DOHH2 (cell line): ENCODE results near the gene PLAAT3.
"Not testable (repeated sequence)": the region's sequence is repeated elsewhere in the genome, so short reads cannot be mapped to it uniquely, and the experiment has no call there.

Experiments
- H3F3A ChIP-seq: fragments of 200-600 bp; sonication (generic), shearing (Covaris generic); 2 replicates; pipeline ENCODE4 v1.6.0; 2016; ENCODE audit warnings: antibody characterized with exemption, mild to moderate bottlenecking; ENCODE audit not compliant: control insufficient read depth, insufficient read depth
- H3K27ac ChIP-seq: fragments of 200-600 bp; sonication (generic); 2 replicates; pipeline ENCODE4 v1.5.1; 2014; ENCODE audit warnings: low read depth, mild to moderate bottlenecking, low read length, moderate library complexity
- H3K27me3 ChIP-seq: fragments of 200-600 bp; sonication (generic); 2 replicates; pipeline ENCODE4 v1.6.1; 2014; ENCODE audit warnings: mild to moderate bottlenecking, low read length, mixed read lengths; ENCODE audit not compliant: control insufficient read depth
- H3K36me3 ChIP-seq: fragments of 200-600 bp; sonication (generic); 2 replicates; pipeline ENCODE4 v1.6.1; 2014; ENCODE audit warnings: mild to moderate bottlenecking, low read length, moderate library complexity, mixed read lengths; ENCODE audit not compliant: control insufficient read depth
- H3K4me1 ChIP-seq: fragments of 200-600 bp; sonication (generic); 2 replicates; pipeline ENCODE4 v1.6.1; 2014; ENCODE audit warnings: mild to moderate bottlenecking, low read length, mixed read lengths; ENCODE audit not compliant: control insufficient read depth
- H3K4me2 ChIP-seq: fragments of 200-600 bp; sonication (generic); 2 replicates; pipeline ENCODE4 v1.6.0; 2014; ENCODE audit warnings: mild to moderate bottlenecking, low read length, moderate library complexity
- H3K4me3 ChIP-seq: fragments of 200-600 bp; sonication (generic); 2 replicates; pipeline ENCODE4 v1.5.1; 2014; ENCODE audit warnings: mild to moderate bottlenecking, low read length, mixed read lengths
- H3K79me2 ChIP-seq: fragments of 200-600 bp; sonication (generic); 2 replicates; pipeline ENCODE4 v1.6.1; 2014; ENCODE audit warnings: mild to moderate bottlenecking, low read length, mixed read lengths; ENCODE audit not compliant: control insufficient read depth
- H3K9me2 ChIP-seq: fragments of 200-600 bp; sonication (generic); replicated peaks from 2 replicates; pipeline ENCODE4 v1.6.1; 2014; ENCODE audit warnings: mild to moderate bottlenecking, low read length, mixed read lengths; ENCODE audit not compliant: control insufficient read depth
- H3K9me3 ChIP-seq: fragments of 200-600 bp; sonication (generic); 2 replicates; pipeline ENCODE4 v1.6.1; 2014; ENCODE audit warnings: antibody characterized with exemption, low read length, mixed read lengths; ENCODE audit not compliant: control insufficient read depth, insufficient read depth
- H4K20me1 ChIP-seq: fragments of 200-600 bp; sonication (generic); 2 replicates; pipeline ENCODE4 v1.6.0; 2014; ENCODE audit warnings: low read depth, mild to moderate bottlenecking, antibody characterized with exemption, low read length, moderate library complexity; ENCODE audit not compliant: control insufficient read depth, insufficient read depth
- EZH2phosphoT487 ChIP-seq: fragments of 200-600 bp; sonication (generic); IDR thresholded peaks from 2 replicates; pipeline ENCODE4 v1.6.1; 2017; ENCODE audit warnings: borderline replicate concordance, mild to moderate bottlenecking, antibody characterized with exemption, low read length, moderate library complexity, mixed read lengths
- TF ChIP-seq, protein P1 (sequence below): fragments of 200-600 bp; sonication (generic); IDR thresholded peaks from one replicate; pipeline ENCODE4 v1.5.1; 2014; ENCODE audit warnings: antibody characterized with exemption, mild to moderate bottlenecking, low read depth, low read length; ENCODE audit not compliant: poor library complexity, severe bottlenecking

Gene PLAAT3

DNA sequence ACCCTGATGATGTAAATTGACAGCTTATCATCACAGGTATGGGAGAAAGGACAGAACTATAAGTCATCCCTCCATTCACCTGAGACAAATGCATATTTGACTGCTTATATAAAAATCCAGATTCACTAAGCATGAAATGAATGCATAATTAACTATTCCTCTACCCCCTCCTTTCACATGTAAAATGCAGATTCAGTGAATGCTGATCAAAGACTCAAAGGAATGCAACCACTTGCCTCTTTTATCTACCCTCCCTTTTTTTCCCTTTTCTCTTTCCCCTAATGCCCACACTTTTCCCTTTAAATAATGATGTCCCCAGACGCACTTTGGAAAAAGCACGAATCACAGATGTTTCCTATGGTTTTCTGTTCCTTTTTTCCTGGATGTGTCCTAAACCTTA lies 82.1 kb downstream of the PLAAT3 start:
- Histone ChIP-seq H4K20me1 (no peaks in the 10 kb centered on the region), H3K4me2 (no peak overlapping the region), H3K4me1 (peaks cover 19% of the 10 kb centered on the region), H3K9me2 (no peaks in the 10 kb centered on the region), H3K79me2 (no peaks in the 10 kb centered on the region), H3K27me3 (0 out of 2 replicates have a peak, but pooled peaks cover 7% of the 10 kb centered on the region), H3K27ac (no peak overlapping the region), H3K4me3 (no peak overlapping the region), H3F3A (no peaks in the 10 kb centered on the region), H3K36me3 (no peaks in the 10 kb centered on the region), H3K9me3 (no peaks in the 10 kb centered on the region)
- TF ChIP-seq, protein P1, sequence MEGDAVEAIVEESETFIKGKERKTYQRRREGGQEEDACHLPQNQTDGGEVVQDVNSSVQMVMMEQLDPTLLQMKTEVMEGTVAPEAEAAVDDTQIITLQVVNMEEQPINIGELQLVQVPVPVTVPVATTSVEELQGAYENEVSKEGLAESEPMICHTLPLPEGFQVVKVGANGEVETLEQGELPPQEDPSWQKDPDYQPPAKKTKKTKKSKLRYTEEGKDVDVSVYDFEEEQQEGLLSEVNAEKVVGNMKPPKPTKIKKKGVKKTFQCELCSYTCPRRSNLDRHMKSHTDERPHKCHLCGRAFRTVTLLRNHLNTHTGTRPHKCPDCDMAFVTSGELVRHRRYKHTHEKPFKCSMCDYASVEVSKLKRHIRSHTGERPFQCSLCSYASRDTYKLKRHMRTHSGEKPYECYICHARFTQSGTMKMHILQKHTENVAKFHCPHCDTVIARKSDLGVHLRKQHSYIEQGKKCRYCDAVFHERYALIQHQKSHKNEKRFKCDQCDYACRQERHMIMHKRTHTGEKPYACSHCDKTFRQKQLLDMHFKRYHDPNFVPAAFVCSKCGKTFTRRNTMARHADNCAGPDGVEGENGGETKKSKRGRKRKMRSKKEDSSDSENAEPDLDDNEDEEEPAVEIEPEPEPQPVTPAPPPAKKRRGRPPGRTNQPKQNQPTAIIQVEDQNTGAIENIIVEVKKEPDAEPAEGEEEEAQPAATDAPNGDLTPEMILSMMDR: no peak
- no peak for TF ChIP-seq EZH2phosphoT487

DNA sequence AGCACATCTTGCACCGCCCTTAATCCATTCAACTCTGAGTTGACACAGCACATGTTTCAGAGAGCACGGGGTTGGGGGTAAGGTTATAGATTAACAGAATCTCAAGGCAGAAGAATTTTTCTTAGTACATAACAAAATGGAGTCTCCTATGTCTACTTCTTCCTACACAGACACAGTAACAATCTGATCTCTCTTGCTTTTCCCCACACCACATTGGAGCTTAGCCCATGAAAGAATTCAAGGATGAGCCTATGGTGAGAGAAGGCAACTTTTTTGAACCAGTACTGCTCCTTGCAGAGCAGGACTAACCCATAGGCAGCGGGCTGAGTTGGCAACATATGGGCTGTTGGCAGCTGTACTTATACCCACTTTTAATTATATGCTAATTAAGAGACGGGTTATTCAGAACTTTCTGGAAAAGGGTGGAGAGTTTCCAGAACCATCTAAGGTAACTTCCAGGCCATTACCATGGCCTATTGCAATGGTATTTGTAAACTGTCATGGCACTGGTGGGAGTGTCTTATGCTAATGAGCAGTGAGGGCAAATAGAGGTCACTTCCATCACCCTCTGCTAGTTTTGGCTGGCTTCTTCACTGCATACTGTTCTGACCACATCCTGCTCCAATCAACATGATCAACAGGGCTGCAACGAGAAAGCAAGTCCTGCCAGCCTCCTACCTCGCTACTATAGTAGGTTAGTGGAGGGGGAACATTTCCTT lies 83.0 kb downstream of the PLAAT3 start:
- not testable (repeated sequence) for H4K20me1 ChIP-seq, H3K27me3 ChIP-seq, H3K4me2 ChIP-seq, H3F3A ChIP-seq, H3K4me3 ChIP-seq, H3K9me3 ChIP-seq, H3K79me2 ChIP-seq, H3K9me2 ChIP-seq, H3K27ac ChIP-seq, H3K36me3 ChIP-seq
- H3K4me1 ChIP-seq: peaks cover 12% of the 10 kb centered on the region

DNA sequence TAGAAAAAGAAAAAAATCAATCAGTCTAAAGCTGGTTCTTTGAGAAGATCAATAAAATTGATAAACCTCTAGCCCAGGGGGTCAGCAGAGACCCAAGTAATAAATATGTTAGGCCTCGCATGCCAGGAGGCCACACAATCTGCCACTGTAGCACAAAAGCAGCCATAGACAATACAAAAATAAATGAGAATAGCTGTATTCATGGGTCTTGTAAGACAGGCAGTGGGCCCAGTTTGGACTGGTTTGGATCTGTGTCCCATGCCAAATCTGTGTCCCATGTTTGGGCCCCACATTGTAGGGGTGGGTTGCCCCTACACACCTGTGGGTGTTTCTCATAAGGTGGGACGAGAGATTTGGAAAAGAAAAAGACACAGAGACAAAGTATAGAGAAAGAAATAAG lies 84.2 kb downstream of the PLAAT3 start:
- H3K4me2 ChIP-seq: no peak overlapping the region

DNA sequence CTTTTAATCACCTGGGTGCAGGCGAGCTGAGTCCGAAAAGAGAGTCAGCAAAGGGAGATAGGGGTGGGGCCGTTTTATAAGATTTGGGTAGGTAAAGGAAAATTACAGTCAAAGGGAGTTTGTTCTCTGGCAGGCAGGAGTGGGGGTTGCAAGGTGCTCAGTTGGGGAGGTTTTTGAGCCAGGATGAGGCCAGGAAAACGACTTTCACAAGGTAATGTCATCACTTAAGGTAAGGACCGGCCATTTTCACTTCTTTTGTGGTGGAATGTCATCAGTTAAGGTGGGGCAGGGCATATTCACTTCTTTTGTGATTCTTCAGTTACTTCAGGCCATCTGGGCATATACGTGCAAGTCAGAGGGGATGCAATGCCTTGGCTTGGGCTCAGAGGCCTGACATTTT lies 84.9 kb downstream of the PLAAT3 start:
- not testable (repeated sequence) for H4K20me1 ChIP-seq, H3K9me3 ChIP-seq, H3K27me3 ChIP-seq, H3K79me2 ChIP-seq, H3K36me3 ChIP-seq, H3F3A ChIP-seq, H3K4me3 ChIP-seq, H3K4me2 ChIP-seq, H3K9me2 ChIP-seq, H3K27ac ChIP-seq
- peaks cover 12% of the 10 kb centered on the region for H3K4me1 ChIP-seq

More for the DNA sequence above, 84.2 kb downstream of the PLAAT3 start:
- H3K36me3 ChIP-seq: no peaks in the 10 kb centered on the region
- 0 out of 2 replicates have a peak, but pooled peaks cover 7% of the 10 kb centered on the region for H3K27me3 ChIP-seq
- no peak overlapping the region for H3K27ac ChIP-seq
- peaks cover 12% of the 10 kb centered on the region for H3K4me1 ChIP-seq
- no peaks in the 10 kb centered on the region for H3F3A ChIP-seq
- H3K9me2 ChIP-seq: no peaks in the 10 kb centered on the region
- H3K4me3 ChIP-seq: no peak overlapping the region
- no peaks in the 10 kb centered on the region for H3K79me2 ChIP-seq
- no peak for TF ChIP-seq EZH2phosphoT487
- TF ChIP-seq, protein P1: no peak
- H4K20me1 ChIP-seq: no peaks in the 10 kb centered on the region
- H3K9me3 ChIP-seq: no peaks in the 10 kb centered on the region

DNA sequence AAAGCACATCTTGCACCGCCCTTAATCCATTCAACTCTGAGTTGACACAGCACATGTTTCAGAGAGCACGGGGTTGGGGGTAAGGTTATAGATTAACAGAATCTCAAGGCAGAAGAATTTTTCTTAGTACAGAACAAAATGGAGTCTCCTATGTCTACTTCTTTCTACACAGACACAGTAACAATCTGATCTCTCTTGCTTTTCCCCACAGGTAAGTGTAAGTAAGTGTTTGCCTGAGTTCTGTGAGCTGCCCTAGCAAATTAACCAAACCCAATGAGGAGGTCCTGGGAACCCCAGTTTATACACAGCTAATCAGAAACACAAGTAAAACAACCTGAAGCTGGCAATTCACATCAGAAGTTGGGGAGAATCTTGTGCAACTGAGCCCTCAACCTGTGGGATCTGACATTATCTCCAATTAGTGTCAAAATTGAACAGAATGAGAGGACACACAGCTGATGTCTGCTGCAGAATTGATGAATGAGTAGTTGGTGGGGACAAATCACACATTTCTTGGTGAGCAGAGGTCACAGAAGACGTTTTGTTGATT lies 85.4 kb downstream of the PLAAT3 start:
- not testable (repeated sequence) for H3K27me3 ChIP-seq, H3K4me3 ChIP-seq, H3K27ac ChIP-seq, H4K20me1 ChIP-seq, H3K4me2 ChIP-seq, H3F3A ChIP-seq, H3K9me3 ChIP-seq, H3K9me2 ChIP-seq, H3K36me3 ChIP-seq, H3K79me2 ChIP-seq
- H3K4me1 ChIP-seq: peaks cover 12% of the 10 kb centered on the region

DNA sequence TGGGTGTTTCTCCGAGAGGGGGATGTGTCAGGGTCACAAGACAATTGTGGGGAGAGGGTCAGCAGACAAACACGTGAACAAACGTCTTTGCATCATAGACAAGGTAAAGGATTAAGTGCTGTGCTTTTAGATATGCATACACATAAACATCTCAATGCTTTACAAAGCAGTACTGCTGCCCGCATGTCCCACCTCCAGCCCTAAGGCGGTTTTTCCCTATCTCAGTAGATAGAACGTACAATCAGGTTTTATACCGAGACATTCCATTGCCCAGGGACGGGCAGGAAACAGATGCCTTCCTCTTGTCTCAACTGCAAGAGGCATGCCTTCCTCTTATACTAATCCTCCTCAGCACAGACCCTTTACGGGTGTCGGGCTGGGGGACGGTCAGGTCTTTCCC lies 86.1 kb downstream of the PLAAT3 start:
- peaks cover 12% of the 10 kb centered on the region for H3K4me1 ChIP-seq
- not testable (repeated sequence) for H3F3A ChIP-seq, H3K36me3 ChIP-seq, H3K9me3 ChIP-seq, H3K27ac ChIP-seq, H3K9me2 ChIP-seq, H3K4me3 ChIP-seq, H4K20me1 ChIP-seq, H3K79me2 ChIP-seq, H3K4me2 ChIP-seq, H3K27me3 ChIP-seq
